Choroid plexus epithelial cell (primary cell): Measurements from ENCODE around the gene FGL2.

Source experiments
- DNase-seq: peaks from one replicate; pipeline ENCODE4 v3.0.0-alpha.2; 2010; ENCODE audit warnings: low read depth
- H3K4me3 ChIP-seq: 2 replicates; pipeline ENCODE4 v1.5.1; 2011; ENCODE audit warnings: low read depth, mild to moderate bottlenecking, control low read depth, low read length, moderate library complexity
- CTCF ChIP-seq: conservative IDR thresholded peaks from 2 replicates; pipeline ENCODE4 v1.5.1; 2011; ENCODE audit warnings: low read depth, mild to moderate bottlenecking, control low read depth, inconsistent platforms, low read length, moderate library complexity

The FGL2 gene

GRCh38 chr7:77208416-77208815 is 8.8 kb upstream of the FGL2 start:
- no peak for TF ChIP-seq CTCF
- DNase-seq: no peak
- no peak overlapping the region for H3K4me3 ChIP-seq

GRCh38 chr7:77205706-77206105 is 6.1 kb upstream of the FGL2 start:
- no peak for TF ChIP-seq CTCF
- no peak overlapping the region for H3K4me3 ChIP-seq
- DNase-seq: no peak

- no peak for DNase-seq
- no peak overlapping the region for H3K4me3 ChIP-seq
- TF ChIP-seq CTCF: no peak
Observed at GRCh38 chr7:77202481-77202976, 2.9 kb upstream of the FGL2 start.

- no peak overlapping the region for H3K4me3 ChIP-seq
- DNase-seq: no peak
- TF ChIP-seq CTCF: no peak
Observed at GRCh38 chr7:77200542-77200941, 923 bp upstream of the FGL2 start.

- DNase-seq: no peak
- no peak for TF ChIP-seq CTCF
- no peak overlapping the region for H3K4me3 ChIP-seq
Observed at GRCh38 chr7:77197141-77197540, 2.5 kb downstream of the FGL2 start.

GRCh38 chr7:77188731-77189437 is 10.7 kb downstream of the FGL2 start:
- DNase-seq: no peak
- no peak for TF ChIP-seq CTCF
- H3K4me3 ChIP-seq: no peak overlapping the region

GRCh38 chr7:77185866-77186265 is 13.8 kb downstream of the FGL2 start:
- TF ChIP-seq CTCF: no peak
- no peak overlapping the region for H3K4me3 ChIP-seq
- DNase-seq: no peak
